Cardiac septum (tissue), 1 donor: Measurements from ENCODE around the gene TRAFD1. TPM values are rescaled to one million over a fixed set of nuclear protein-coding genes. Genes with fewer than 3 reads are reported as not detected.
"Not testable (repeated sequence)": the region's sequence is repeated elsewhere in the genome, so short reads cannot be mapped to it uniquely, and the experiment has no call there.

ENCODE experiments used
- DNase-seq: peaks from one replicate; pipeline ENCODE4 v3.0.0-alpha.2; 2020; ENCODE audit warnings: low spot score
- intact Hi-C: fragments of 100-400 bp; cut with DNase I; formaldehyde crosslinking; loops from one replicate; pipeline ENCODE4 v1.14.0; 2022
- long read RNA-seq: library from polyadenylated mRNA; unstranded; transcript quantifications from one replicate; pipeline ENCODE4 v2.0.0, GENCODE V29; 2021
- total RNA-seq: library from RNA; stranded (reverse); fragmentation: NEBNext Ultra II Directional; extraction: Animal tissue kit (Norgen Biotek cat#: 25700); gene quantifications from one replicate; pipeline ENCODE4 v1.2.1, GENCODE V29; 2021
- donor health status: DM: no; HTN: no; CAD: no.

The TRAFD1 gene
- total RNA-seq: 32.3 TPM
- long read RNA-seq, transcript TRAFD1-202 (12 exons, 2,697 nt): major isoform, 39 of 46 reads
- long read RNA-seq, partial matches to known transcripts: 3 of 46 reads
- long read RNA-seq, other reads (novel, unspliced or antisense): 3 of 46 reads

GRCh38 chr12:112125250-112125999 lies at the start of gene TRAFD1:
TSS of gene TRAFD1 (plus strand) at chr12:112125560. CDS start at chr12:112130523, 4,963 bp downstream.
- peak; percentile 99 for DNase-seq
- intact Hi-C loops: no loop called here

GRCh38 chr12:112087055-112087850 lies 38.1 kb upstream of the TRAFD1 start:
- intact Hi-C loops: no loop called here
- DNase-seq: no peak

GRCh38 chr12:112087851-112088250 lies 37.5 kb upstream of the TRAFD1 start:
- intact Hi-C loops: no loop called here

GRCh38 chr12:112091563-112091962 lies 33.8 kb upstream of the TRAFD1 start:
- intact Hi-C loops: no loop called here
- no peak for DNase-seq

More at GRCh38 chr12:112087851-112088250, 37.5 kb upstream of the TRAFD1 start:
- no peak for DNase-seq

- DNase-seq: no peak
- intact Hi-C loops: loop anchor here (5.0 kb wide), 1 partner anchor 36 kb away; no protein-coding TSS in a partner anchor
Observed at GRCh38 chr12:112096070-112096469, 29.3 kb upstream of the TRAFD1 start.

- intact Hi-C loops: loop anchor here (5.0 kb wide), 1 partner anchor 36 kb away; no protein-coding TSS in a partner anchor
- DNase-seq: no peak
Observed at GRCh38 chr12:112096667-112097066, 28.7 kb upstream of the TRAFD1 start.

- no peak for DNase-seq
- intact Hi-C loops: loop anchor here (5.0 kb wide), 1 partner anchor 35 kb away; no protein-coding TSS in a partner anchor
Observed at GRCh38 chr12:112097641-112098040, 27.7 kb upstream of the TRAFD1 start.

GRCh38 chr12:112100500-112100899 lies 24.9 kb upstream of the TRAFD1 start:
- DNase-seq, intact Hi-C loops: not testable (repeated sequence)

- DNase-seq: no peak
- intact Hi-C loops: no loop called here
Observed at GRCh38 chr12:112102127-112102526, 23.2 kb upstream of the TRAFD1 start.

- intact Hi-C loops, DNase-seq: not testable (repeated sequence)
Observed at GRCh38 chr12:112102746-112103145, 22.6 kb upstream of the TRAFD1 start.

- intact Hi-C loops: no loop called here
- no peak for DNase-seq
Observed at GRCh38 chr12:112103758-112104503, 21.4 kb upstream of the TRAFD1 start.

GRCh38 chr12:112105891-112106290 lies 19.5 kb upstream of the TRAFD1 start:
- intact Hi-C loops: no loop called here
- DNase-seq: no peak

GRCh38 chr12:112107306-112108201 lies 17.8 kb upstream of the TRAFD1 start:
- intact Hi-C loops: no loop called here
- no peak for DNase-seq

- DNase-seq: peak; percentile 93
- intact Hi-C loops: no loop called here
Observed at GRCh38 chr12:112108202-112109079, 16.9 kb upstream of the TRAFD1 start, which contains the start of gene NAA25. TSS of gene NAA25 (minus strand) at chr12:112108783. CDS start at chr12:112108773, 10 bp downstream.

- intact Hi-C loops, DNase-seq: not testable (repeated sequence)
Observed at GRCh38 chr12:112110787-112111662, 14.3 kb upstream of the TRAFD1 start.

GRCh38 chr12:112111931-112112330 lies 13.4 kb upstream of the TRAFD1 start:
- intact Hi-C loops: no loop called here

More at GRCh38 chr12:112111931-112112330, 13.4 kb upstream of the TRAFD1 start:
- DNase-seq: no peak
